Islet of Langerhans (tissue), 1 donor: Measurements from ENCODE around the gene CARD19.
"Not testable (repeated sequence)": the region's sequence is repeated elsewhere in the genome, so short reads cannot be mapped to it uniquely, and the experiment has no call there.

Source experiments
- FAIRE-seq: peaks from one replicate; lab custom pipeline; 2011; peaks lifted over from hg19 to GRCh38; lab: Jason Lieb, UNC

The CARD19 gene

DNA sequence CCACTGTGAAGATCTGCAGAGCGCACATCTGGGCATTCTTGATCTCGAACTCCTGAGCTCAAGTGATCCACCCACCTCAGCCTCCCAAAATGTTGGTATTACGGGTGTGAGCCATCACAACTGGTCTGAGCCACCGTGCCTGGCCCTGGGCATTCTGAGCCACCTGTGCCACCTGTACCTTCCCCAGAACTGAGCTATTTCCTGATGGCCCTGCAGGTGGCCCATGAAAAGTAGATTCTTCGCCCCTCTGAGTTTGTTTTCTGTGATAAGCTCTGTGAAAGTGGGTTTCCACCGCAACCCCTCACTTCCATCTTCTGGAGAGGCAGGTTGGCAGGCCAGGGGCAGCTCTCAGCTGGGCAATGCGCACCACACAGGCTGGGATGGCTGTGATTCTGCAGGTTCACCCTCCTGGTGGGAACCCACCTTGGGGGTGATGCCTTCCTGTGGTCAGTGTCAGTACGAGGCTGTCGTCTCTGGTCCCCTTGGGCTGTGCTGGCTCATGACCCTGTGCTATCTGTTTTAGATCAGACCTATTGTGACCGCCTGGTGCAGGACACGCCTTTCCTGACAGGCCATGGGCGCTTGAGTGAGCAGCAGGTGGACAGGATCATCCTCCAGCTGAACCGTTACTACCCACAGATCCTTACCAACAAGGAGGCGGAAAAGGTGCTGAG lies 11.3 kb downstream of the CARD19 start:
- FAIRE-seq: no peak

GRCh38 chr9:93107825-93108161 lies 11.8 kb downstream of the CARD19 start:
- FAIRE-seq: no peak

DNA sequence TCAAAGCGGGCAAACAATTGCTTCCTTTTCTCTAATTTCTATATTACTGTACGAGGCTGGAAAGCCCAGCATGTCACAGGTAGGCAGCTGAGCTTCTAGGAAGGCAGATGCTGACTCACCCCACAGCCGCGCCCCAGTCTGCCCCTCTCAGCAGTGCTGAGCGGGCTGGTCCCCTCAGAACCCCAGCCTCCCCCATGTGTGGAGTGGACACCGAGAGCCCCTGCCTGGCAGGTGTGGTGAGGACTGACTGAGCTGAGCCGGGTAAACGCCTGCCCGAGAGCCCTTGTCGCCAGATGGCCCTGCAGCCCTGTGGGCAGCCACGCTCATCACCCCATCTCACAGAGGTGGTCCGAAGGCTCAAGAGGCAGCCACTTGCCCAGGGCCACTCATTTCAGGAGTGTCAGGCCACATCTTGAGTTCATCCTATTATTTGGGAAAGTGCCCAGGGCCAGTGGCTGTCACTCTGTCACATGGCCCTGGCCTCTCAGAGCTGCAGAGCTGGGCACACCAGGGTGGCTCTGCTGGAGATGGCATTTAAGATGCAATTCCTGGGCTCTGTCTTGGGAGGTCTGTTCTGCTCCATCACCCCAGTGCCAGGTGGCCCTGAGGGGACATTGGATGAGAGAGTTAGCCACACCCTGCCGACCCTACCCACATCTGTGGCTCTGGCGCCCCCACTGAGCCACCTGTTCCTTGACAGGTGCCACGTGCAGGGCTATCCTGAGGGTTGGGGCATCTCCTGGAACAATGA lies 12.4 kb downstream of the CARD19 start:
- no peak for FAIRE-seq

GRCh38 chr9:93110311-93110855 lies 14.4 kb downstream of the CARD19 start:
- FAIRE-seq: no peak

DNA sequence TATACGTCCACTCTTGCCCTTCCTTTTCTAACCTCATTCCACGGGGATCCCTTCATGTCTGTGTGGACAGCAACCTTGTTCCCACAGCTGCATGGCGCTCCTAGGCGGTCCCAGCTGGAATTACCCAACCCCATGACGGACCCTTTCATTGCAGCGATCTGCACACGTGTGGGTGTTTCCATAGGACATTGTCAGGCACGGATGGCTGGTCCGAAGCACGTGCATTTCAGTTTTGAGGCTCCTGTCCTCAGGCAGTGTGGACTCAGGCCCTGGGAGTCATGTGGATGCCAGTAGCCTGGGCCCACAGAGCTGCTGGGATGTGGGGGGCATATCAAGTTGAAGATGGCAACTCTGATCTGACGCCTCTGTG lies 15.0 kb downstream of the CARD19 start:
- FAIRE-seq: no peak

GRCh38 chr9:93111371-93112115 lies 15.5 kb downstream of the CARD19 start:
- FAIRE-seq: no peak

- FAIRE-seq: no peak
Measured at GRCh38 chr9:93112116-93112863, 16.3 kb downstream of the CARD19 start.

- no peak for FAIRE-seq
Measured at GRCh38 chr9:93112864-93113389, 16.9 kb downstream of the CARD19 start.

GRCh38 chr9:93114169-93114983 lies 18.4 kb downstream of the CARD19 start:
- no peak for FAIRE-seq

- no peak for FAIRE-seq
Measured at GRCh38 chr9:93114984-93115335, 18.9 kb downstream of the CARD19 start.

- no peak for FAIRE-seq
Measured at GRCh38 chr9:93115486-93116071, 19.6 kb downstream of the CARD19 start.

GRCh38 chr9:93116072-93116961 lies 20.3 kb downstream of the CARD19 start:
- no peak for FAIRE-seq

GRCh38 chr9:93117521-93117920 lies 21.5 kb downstream of the CARD19 start:
- not testable (repeated sequence) for FAIRE-seq

- no peak for FAIRE-seq
Measured at GRCh38 chr9:93117924-93118862, 22.2 kb downstream of the CARD19 start.

GRCh38 chr9:93118863-93119702 lies 23.1 kb downstream of the CARD19 start:
- FAIRE-seq: no peak

DNA sequence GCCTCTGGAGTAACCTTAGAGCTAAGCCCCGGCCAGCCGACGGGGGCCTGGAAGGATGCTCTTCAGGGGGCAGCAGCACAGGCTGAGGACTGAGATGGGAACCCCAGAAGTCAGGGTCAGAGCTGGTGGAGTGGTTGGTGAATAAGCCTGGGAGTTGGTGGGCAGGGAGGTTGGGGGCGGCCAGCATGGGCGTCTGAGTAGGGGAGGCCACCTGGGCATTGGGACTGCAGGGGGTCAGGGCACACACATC lies 23.6 kb downstream of the CARD19 start:
- no peak for FAIRE-seq

GRCh38 chr9:93119953-93120845 lies 24.2 kb downstream of the CARD19 start:
- FAIRE-seq: no peak
